Stimulated activated naive CD4-positive, alpha-beta T cell (primary cell): ENCODE data around the gene HIRIP3.
A peak's percentile ranks its signal among the peaks of the same experiment; 100 is the strongest.
"Not testable (repeated sequence)": the region's sequence is repeated elsewhere in the genome, so short reads cannot be mapped to it uniquely, and the experiment has no call there.

ENCODE experiments used
- DNase-seq, 6 experiments: peaks; one replicate each; lab custom pipeline; 2025; lab: John Stamatoyannopoulos, UW

The HIRIP3 gene

DNA sequence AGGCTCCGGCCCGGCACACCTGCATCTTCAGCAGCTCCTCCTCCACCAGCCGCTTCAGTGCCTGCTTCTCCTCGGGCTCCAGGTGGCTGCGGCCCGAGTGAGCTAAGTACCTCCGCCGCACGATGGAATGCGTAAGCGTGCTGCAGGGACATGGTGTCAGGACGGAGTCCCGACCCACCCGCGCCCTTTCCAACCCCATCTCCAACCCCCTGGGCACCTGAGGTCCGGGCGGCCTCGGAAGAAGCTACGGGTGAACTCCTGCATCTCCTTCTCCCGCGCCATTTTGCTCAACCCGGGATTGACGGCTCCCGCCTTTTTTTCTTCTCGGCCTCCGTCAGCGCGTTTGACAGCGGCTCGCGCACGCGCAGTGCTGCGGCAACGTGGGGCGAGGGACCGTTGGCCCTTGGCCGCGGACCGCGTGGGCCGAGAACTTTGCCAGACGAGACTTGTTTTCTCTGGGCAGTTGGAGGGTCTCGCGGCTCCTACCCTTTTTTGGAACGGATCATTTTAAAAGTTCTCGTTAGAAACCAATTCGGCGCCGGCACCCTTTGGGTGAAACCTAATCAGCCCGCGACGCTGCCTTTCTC lies at the start of gene HIRIP3:
Gene HIRIP3, minus strand, starts transcription at position 294 of the 587 bp plus-strand sequence. Its CDS starts 12 bp downstream, at position 282.
- peak; percentile 77 to 98 (median 87) for DNase-seq

DNA sequence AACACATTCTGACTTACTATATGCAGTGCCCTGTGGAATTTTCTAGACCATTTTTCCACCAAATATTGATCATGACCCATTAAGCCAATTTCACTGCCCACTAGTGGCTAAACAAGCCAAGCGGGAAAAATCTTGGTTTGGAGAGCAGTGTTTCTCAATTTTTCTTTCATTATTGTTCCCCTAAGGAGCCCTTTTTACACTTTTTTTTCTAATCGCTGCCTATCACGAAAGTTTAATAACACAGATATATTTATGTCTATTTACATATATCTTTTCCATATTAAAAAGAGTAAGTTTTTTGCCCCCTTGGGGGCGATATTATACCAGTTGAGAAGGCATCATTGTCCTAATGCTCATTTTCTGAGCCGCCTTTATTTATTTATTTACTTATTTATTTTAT lies 46.4 kb upstream of the HIRIP3 start:
- peak in 4 of 6 experiments; percentile 5 to 31 (median 20) for DNase-seq

GRCh38 chr16:30040690-30041089 lies 45.3 kb upstream of the HIRIP3 start:
- DNase-seq: not testable (repeated sequence)

DNA sequence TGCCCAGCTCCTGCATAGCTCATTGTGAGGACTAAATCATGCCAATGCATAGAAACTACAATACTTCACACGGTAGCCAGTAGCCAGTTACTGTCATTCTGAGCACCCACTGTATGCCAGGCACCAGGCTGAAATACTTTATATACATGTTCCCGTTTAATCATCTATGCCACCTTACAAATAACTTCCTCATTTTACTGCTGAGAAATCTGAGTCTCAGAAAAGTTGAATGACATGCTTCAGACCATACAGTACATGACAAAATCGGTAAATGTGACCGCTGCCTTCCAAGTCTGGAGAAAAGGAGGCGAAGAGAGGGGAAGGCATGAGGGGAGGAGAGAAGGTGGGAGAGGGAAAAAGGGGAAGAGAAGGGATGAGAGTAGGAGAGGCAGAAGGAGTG lies 44.8 kb upstream of the HIRIP3 start:
- DNase-seq: no peak

DNA sequence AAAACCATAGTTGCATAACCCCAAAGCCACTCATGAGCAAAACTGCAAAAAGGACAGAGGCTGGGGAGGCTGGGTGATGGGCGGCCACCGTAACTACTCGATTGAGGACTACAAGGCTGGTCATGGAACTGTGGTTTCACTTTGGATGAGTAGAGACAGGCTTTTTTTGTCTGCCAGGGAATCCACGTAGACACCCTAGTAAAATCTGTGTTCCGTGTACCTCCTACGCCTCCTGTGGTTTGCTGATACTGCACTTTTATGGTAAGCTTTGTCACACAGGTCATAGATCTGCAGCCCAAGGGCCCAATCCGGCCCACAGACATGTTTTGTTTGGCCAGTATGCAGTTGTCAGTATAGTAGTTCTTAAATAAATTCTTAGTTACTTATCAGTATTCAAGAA lies 37.9 kb upstream of the HIRIP3 start:
- no peak for DNase-seq

- peak; percentile 28 to 67 (median 46) for DNase-seq
These were observed 36.8 kb upstream of the HIRIP3 start for GRCh38 chr16:30032083-30032819.

DNA sequence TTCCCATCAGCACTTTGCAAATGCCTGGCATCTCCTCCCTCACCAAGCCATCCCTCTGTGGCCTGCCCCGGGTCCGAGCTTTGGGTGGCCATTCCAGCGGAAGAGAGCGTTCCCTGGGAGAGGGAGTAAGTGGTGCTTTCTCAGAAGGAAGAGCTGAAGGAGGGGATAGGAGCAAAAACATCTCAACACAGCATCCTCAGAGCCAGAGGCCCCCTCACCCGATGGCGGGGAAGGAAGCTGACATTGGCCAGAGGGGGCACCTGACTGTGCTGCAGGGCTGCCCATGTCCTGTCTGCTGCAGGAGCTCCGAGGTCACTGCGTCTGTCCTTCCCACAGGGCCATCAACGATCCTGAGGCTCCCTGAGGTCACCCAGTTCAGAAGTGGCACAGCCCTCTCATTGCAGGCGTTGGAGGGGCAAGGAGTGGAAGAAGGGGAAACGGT lies 36.1 kb upstream of the HIRIP3 start:
- DNase-seq: no peak

GRCh38 chr16:30030841-30031413 lies 35.5 kb upstream of the HIRIP3 start, which contains the start of gene TLCD3B:
TLCD3B (minus strand) TSS chr16:30031271; CDS start chr16:30030527, 744 bp downstream.
- no peak for DNase-seq

DNA sequence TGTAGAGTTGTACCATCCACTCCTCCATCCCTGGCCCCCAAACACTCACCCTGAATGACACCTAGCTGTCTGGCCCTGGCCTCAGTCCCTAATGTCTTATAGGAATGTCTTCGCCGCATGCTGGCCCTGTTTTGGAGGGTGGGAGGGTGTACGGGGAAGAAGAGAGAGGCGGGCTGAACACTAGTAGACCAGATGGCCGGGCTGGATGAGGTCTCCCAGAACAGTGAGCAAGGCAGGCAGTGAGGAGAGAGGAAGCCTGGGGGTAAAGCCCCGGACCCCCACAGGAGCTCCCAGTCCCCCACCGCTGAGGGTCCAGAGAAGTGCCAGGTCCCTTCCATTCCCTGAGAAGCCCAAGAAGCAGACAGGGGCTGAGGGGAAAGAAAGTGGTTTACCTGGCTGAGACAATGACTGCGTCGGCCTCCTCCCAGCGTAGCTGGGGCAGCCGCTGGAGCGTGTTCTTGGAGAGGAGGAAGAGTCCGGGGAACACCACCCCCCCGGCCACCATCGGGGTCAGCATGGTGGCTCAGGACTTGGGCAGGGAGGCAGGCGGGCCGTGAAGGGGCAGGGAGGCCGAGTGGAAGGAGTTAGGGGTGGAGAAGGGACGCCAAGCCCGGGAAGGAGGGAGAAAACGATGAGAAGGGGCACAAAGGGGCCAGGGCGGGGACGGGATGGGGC lies 34.7 kb upstream of the HIRIP3 start:
- no peak for DNase-seq

GRCh38 chr16:30028438-30029076 lies 33.1 kb upstream of the HIRIP3 start:
- DNase-seq: peak in 1 of 6 experiments; percentile 4

DNA sequence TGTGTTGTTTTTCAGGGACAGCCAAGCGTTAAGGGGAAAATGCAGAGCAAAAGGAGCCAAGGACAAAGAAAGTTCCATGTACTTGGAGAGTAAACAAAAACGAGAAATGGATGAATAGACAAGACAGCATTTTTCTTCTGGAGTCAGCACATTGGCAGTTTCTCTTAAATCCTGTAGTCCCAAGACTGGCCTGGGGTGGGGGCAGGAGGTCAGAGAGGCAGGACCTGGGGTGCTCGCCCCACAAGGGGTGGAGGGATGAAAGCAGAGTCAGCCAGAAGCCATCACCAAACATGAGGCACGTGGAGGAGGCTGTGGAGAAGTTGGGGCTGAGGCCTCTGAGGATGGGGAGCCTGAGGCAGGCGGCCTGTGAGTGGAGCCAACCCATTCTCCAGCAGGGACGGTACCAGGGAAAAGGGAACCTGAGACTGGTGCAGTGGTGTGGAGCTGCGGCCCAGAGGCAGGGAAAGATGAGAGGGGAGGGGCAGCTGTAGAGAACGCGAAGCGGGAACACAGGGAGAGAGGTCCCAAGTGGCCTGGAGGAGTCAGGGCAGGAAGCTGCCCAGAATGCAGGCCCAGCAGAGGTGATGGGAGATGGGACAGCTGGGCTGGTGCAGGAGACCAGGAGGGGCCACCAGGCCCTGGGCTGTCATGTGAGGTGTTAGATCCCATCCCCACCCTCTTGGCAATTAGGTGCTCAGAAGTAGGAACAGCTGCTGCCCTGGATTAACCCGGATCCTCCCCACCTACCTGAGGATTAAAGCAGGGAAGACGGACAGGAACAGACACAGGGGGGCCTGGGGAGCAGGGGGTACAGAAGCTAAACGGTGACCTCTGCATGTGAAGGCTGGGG lies 32.4 kb upstream of the HIRIP3 start:
- no peak for DNase-seq

- no peak for DNase-seq
These were observed 31.0 kb upstream of the HIRIP3 start for GRCh38 chr16:30026449-30026848.

GRCh38 chr16:30025574-30025973 lies 30.2 kb upstream of the HIRIP3 start:
- DNase-seq: no peak

DNA sequence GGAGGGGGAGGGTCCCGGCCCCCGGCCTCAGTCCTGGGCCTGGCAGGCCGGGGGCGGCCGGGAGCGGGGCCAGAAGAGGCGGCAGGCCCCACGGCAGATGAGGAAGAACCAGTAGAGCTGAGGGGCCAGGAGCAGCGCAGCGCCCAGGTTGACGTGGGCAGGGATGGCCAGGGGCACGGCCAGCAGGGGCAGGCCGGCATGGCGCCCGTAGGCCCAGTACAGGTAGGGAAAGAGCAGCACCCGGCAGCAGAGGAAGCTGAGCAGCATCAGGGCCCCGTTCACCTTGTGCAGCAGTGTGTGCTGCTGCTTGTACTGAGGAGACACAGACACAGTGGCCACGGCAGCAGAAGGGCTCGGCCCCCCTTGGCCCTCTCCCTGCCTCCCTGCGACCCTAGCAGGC lies 29.7 kb upstream of the HIRIP3 start:
- no peak for DNase-seq

DNA sequence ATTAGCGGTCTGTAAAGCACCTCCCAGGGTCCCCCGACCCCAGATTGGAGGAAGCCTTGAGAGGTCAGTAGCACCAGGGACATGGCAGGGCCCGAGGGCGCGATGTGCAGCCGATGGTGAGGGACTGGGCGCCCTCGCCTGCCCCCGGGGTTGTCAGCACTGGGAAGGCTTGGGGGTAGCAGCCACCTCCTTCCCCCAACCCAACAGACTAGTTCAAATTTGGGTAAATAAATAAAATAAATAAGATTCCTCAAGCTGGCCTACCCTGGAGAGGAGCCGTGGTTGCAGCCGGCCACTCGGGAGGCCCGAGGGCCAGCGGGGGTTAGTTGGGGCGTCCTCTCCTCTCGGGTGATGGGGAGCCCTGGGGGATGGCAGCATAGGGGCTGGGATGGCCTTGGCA lies 29.0 kb upstream of the HIRIP3 start:
- DNase-seq: no peak

DNA sequence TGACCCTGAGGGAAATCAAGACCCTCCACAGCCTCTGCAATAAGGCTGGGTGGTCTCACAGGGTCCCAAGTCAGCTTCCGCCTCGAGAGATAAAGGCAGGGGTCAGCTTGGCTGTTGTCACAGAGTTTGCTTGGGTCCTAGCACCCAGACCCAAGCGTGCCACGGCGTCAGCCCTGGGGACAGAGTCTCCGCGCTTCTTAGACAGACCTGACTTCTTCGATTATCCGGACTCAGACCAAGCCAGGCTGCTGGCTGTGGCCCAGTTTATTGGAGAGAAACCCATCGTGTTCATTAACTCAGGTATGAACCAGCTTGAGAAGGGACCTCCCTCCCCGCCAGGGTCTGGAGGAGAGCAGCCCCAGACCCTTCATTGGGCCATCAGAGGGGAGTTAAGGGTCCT lies 28.2 kb upstream of the HIRIP3 start:
- no peak for DNase-seq

DNA sequence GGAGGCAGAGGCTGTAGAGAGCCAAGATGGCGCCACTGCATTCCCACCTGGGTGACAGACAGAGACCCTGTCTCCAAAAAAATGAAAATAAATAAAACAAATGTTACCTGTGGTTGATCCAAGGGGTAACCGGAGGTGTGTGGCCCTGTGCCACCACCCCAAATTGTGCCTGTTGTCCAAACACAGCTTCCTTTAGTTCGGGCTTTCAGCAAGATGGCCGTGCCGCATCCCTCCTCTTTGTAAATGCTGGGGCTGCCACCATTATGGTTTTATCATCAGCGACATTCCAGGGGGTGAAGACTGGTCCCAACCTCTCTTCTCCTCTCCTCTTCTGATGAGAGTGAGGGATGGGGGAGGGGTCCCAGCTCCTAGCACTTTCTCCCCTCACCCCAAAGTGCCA lies 27.5 kb upstream of the HIRIP3 start, which contains the start of gene C16orf92:
Gene C16orf92, plus strand, starts transcription at position 312 of the 400 bp plus-strand sequence. CDS start 143 bp downstream, outside the sequence.
- DNase-seq: no peak

- DNase-seq: no peak
These were observed 23.3 kb upstream of the HIRIP3 start for GRCh38 chr16:30018731-30019158.

DNA sequence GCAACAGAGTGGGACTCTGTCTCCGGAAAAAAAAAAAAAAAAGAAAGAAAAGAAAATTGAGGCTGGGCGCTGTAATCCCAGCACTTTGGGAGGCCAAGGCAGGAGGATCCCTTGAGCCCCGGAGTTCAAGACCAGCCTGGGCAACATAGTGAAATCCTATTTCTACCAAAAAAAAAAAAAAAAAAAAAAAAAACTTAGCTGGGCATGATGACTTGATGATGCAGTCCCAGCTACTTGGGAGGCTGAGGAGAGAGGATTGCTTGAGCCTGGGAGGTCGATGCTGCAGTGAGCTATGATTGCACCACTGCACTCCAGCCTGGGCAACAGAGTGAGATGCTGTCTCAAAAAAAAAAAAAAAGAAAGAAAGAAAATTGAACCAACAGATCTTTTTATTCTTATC lies 22.5 kb upstream of the HIRIP3 start:
- not testable (repeated sequence) for DNase-seq

DNA sequence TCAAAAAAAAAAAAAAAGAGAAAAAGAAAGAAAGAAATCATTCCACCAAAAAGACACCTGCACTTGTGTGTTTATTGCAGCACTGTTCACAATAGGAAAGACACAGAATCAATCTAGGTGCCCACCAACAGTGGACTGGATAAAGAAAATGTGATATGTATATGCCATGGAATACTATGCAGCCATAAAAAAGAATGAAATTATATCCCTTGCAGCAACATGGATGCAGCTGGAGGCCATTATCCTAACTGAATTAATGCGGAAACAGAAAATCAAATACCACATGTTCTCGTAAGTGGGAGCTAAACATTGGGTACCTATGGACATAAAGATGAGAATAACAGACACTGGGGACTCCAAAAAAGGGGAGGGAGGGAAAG lies 21.9 kb upstream of the HIRIP3 start:
- no peak for DNase-seq
